Smooth muscle cell of the umbilical artery (primary cell): ENCODE data around the gene LCK. TPM values are rescaled to one million over a fixed set of nuclear protein-coding genes. Genes with fewer than 3 reads are reported as not detected.

Experiments
- total RNA-seq: library from RNA; depleted of rRNA; stranded (reverse); fragments of >200 nt; gene quantifications from 2 replicates; pipeline ENCODE4 v1.2.3, GENCODE V29; 2014

LCK gene
- total RNA-seq = not detected in 2 replicates

GRCh38 chr1:32250893-32251716 lies at the start of gene LCK:
Gene LCK (plus strand): TSS chr1:32251265. CDS start chr1:32274330, 23,065 bp downstream.

GRCh38 chr1:32205401-32206370 lies 45.4 kb upstream of the LCK start, which contains the start of gene IQCC:
Gene IQCC (plus strand): TSS chr1:32205671. CDS start chr1:32205682, 11 bp downstream.

DNA sequence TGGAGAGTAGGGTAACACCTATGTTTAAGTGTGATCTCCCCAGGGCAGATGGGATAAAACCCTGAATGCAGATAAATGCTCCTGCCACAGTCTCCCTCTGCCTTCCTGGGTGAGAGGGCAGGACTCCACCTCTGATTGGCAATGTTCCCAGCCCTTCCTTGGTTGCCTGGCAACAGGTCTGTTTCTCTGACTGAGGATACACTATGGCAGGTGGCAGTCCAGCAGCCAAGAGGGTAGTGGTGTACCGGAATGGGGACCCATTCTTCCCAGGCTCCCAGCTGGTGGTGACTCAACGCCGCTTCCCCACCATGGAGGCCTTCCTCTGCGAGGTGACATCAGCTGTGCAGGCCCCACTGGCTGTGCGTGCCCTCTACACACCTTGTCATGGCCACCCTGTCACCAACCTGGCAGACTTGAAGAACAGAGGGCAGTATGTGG lies 42.2 kb upstream of the LCK start, which contains the start of gene DCDC2B:
TSS of gene DCDC2B (plus strand) at position 199 of the 438 bp plus-strand sequence. CDS start at position 204, 5 bp downstream.

DNA sequence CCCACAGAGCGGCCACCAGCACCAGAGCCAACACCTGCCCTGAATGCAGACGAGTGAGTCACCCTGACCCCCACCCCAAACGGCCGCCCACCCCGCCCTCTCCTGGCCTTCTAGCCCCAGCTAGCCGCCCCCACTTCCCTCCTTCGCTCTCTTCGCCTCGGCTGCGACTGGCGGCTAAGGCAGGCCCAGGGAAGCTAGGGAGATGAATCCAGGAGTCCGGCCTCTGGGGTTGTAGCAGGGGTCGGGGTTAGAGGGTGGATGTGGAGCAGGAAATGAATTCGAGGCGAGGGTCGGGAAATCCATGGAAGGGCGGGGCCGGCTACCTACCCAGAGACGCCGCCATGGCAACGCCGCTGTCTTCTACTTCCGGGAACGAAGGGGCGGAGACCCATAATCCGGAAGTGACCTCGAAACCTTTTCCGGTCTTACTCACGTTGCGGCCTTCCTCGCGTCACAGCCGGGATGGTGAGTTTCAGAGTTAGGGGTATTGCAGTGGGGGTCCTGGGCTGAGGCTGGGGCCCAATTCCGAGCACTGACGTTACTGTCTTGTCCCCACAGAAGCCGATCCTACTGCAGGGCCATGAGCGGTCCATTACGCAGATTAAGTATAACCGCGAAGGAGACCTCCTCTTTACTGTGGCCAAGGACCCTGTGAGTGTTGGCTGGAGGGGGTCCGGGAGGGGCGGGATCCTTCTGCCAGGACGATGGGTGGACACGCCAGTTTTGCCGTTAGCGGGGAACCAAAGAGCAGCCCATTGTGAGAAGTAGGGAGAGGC lies 28.9 kb upstream of the LCK start, which contains the start of the genes EIF3I and TMEM234:
TSS of gene EIF3I (plus strand) at position 428 of the 776 bp plus-strand sequence. CDS start at position 463, 35 bp downstream.
TSS of gene TMEM234 (minus strand) at position 374 of the 776 bp plus-strand sequence. CDS start at position 343, 31 bp downstream.

GRCh38 chr1:32246888-32247273 lies 4.2 kb upstream of the LCK start, which contains the start of gene FAM167B:
Gene FAM167B (plus strand): TSS chr1:32247222. CDS start chr1:32247422, 200 bp downstream.

DNA sequence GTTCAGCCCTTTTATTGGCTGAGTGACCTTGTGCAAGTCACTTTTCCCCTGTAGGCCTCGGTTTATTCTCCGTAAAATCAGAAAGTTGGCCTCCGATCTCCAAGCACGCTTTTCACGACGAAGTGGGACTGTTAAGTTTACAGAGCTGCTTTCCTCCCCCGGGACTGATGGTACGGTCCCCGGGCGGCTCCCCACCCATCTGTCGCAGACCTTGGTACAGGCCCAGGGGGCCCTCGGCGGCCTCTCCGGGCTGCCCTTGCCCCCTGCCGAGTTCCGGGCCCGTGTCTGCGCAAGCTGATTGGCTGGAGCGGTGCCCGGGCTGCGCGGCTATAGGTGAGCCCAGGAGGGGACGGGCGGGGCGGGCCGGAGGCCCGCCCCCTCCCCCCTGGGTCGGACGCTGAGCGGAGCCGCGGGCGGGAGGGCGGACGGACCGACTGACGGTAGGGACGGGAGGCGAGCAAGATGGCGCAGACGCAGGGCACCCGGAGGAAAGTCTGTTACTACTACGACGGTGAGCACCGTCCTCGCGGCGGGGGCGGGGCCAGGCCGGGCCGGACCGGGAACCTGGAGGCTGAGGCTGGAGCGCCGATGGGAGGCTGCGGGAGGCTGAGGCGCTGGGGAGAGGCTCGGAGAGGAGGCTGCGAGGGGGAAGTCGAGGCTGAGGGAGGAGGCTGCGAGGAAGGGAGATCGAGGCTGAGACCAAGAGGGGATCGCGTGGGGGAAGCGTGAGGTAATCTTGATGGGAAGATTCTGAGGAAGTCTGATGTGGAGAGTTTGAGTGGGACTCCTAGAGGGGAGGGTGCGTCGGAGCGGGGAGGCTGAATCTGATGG lies 40.9 kb downstream of the LCK start, which contains the start of gene HDAC1:
TSS of gene HDAC1 (plus strand) at position 376 of the 831 bp plus-strand sequence. CDS start at position 463, 87 bp downstream.

Other genes with a start within 250 kb of the LCK start
- gene KHDRBS1, start 237.4 kb upstream of the LCK start, total RNA-seq = 47.8 and 94.2 TPM in 2 replicates
- gene TMEM39B, start 178.3 kb upstream of the LCK start, total RNA-seq = 3.6 and 6.0 TPM in 2 replicates
- 38.3 and 52.5 TPM in 2 replicates for gene KPNA6, start 143.2 kb upstream of the LCK start, total RNA-seq
- gene TXLNA, start 71.6 kb upstream of the LCK start, total RNA-seq = 73.9 and 85.5 TPM in 2 replicates
- gene CCDC28B, start 50.7 kb upstream of the LCK start, total RNA-seq = 12.8 and 15.4 TPM in 2 replicates
- gene IQCC, start 45.6 kb upstream of the LCK start, total RNA-seq = 0.97 and 2.1 TPM in 2 replicates
- not detected in 2 replicates for gene DCDC2B, start 42.2 kb upstream of the LCK start, total RNA-seq
- gene TMEM234, start 28.9 kb upstream of the LCK start, total RNA-seq = 17.0 and 18.1 TPM in 2 replicates
- gene EIF3I, start 28.9 kb upstream of the LCK start, total RNA-seq = 278 and 316 TPM in 2 replicates
- 0.78 TPM in 1 of 2 replicates, not detected in the other for gene FAM167B, start 4.0 kb upstream of the LCK start, total RNA-seq
- 75.1 and 78.2 TPM in 2 replicates for gene HDAC1, start 40.8 kb downstream of the LCK start, total RNA-seq
- 28.5 and 46.6 TPM in 2 replicates for gene MARCKSL1, start 85.0 kb downstream of the LCK start, total RNA-seq
- 0.83 and 1.2 TPM in 2 replicates for gene FAM229A, start 111.2 kb downstream of the LCK start, total RNA-seq
- gene TSSK3, start 111.3 kb downstream of the LCK start, total RNA-seq = 0.30 TPM in 1 of 2 replicates, not detected in the other
- 71.9 and 76.3 TPM in 2 replicates for gene BSDC1, start 143.2 kb downstream of the LCK start, total RNA-seq
- under 0.01 TPM in 2 replicates for gene ZBTB8B, start 213.8 kb downstream of the LCK start, total RNA-seq